IMR-90 (cell line): ENCODE measurements around the gene MAP3K5. TPM values are rescaled to one million over a fixed set of nuclear protein-coding genes. Genes with fewer than 3 reads are reported as not detected.

ENCODE experiments used
- ATAC-seq: fragments of 200-7000 bp; cut with Tn5 transposase; 2 replicates; pipeline ENCODE4 v1.9.1; 2020; ENCODE audit warnings: low read depth, mild to moderate bottlenecking, moderate library complexity
- BruUV-seq: library from RNA; stranded (reverse); fragments of 400-500 nt; replicated peaks from 2 replicates; lab custom pipeline; 2021; lab: Mats Ljungman, UMichigan
- CTCF ChIA-PET: fragments of 300-600 bp; formaldehyde crosslinking; extraction: SDS; loops from one replicate; lab custom pipeline; 2021; ENCODE audit warnings: antibody characterized with exemption; lab: Yijun Ruan, JAX
- POLR2A ChIA-PET: fragments of 300-600 bp; sonication (Branson Sonifier 250); formaldehyde crosslinking; loops from one replicate; lab custom pipeline; 2022; ENCODE audit warnings: antibody characterized with exemption; ENCODE audit not compliant: unreplicated experiment; lab: Charles Lee
- DNase-seq: peaks from one replicate; pipeline ENCODE4 v3.0.0; 2013
- H2AFZ ChIP-seq: replicated peaks from 2 replicates; pipeline ENCODE3; 2013; ENCODE audit warnings: low read length, mild to moderate bottlenecking; ENCODE audit not compliant: poor library complexity
- H2AK5ac ChIP-seq: 2 replicates; pipeline ENCODE4 v1.6.1; 2013; ENCODE audit warnings: low read depth, low read length, inconsistent platforms
- H2AK9ac ChIP-seq: replicated peaks from 2 replicates; pipeline ENCODE3; 2013; ENCODE audit warnings: mild to moderate bottlenecking, low read depth, low read length, moderate library complexity; ENCODE audit not compliant: poor library complexity
- H2BK120ac ChIP-seq: 2 replicates; pipeline ENCODE4 v1.6.1; 2013; ENCODE audit warnings: low read depth, low read length, inconsistent platforms
- H2BK15ac ChIP-seq: 3 replicates; pipeline ENCODE4 v1.6.1; 2013; ENCODE audit warnings: low read depth, low read length, inconsistent platforms
- H2BK20ac ChIP-seq: 2 replicates; pipeline ENCODE4 v1.6.1; 2013; ENCODE audit warnings: low read depth, mild to moderate bottlenecking, inconsistent platforms, low read length, moderate library complexity
- H2BK5ac ChIP-seq: 2 replicates; pipeline ENCODE4 v1.6.1; 2013; ENCODE audit warnings: mild to moderate bottlenecking, low read depth, low read length, inconsistent platforms; ENCODE audit not compliant: poor library complexity, severe bottlenecking
- H3K14ac ChIP-seq: replicated peaks from 2 replicates; pipeline ENCODE4 v1.6.1; 2013; ENCODE audit warnings: low read depth, low read length, inconsistent platforms
- H3K18ac ChIP-seq: 2 replicates; pipeline ENCODE4 v1.6.1; 2013; ENCODE audit warnings: low read depth, low read length, control low read depth
- H3K23ac ChIP-seq: 2 replicates; pipeline ENCODE4 v1.6.1; 2013; ENCODE audit warnings: low read depth, low read length, inconsistent platforms
- H3K27ac ChIP-seq: 2 replicates; pipeline ENCODE4 v1.5.1; 2013; ENCODE audit warnings: mild to moderate bottlenecking, control low read depth, low read length; ENCODE audit not compliant: insufficient read depth
- H3K27me3 ChIP-seq: 2 replicates; pipeline ENCODE4 v1.6.1; 2013; ENCODE audit warnings: low read length; ENCODE audit not compliant: control insufficient read depth, insufficient read depth
- H3K36me3 ChIP-seq: 2 replicates; pipeline ENCODE4 v1.6.1; 2013; ENCODE audit warnings: low read length, mixed read lengths; ENCODE audit not compliant: control insufficient read depth, insufficient read depth
- H3K4ac ChIP-seq: 2 replicates; pipeline ENCODE4 v1.6.1; 2013; ENCODE audit warnings: low read depth, low read length, inconsistent platforms
- H3K4me1 ChIP-seq: 2 replicates; pipeline ENCODE4 v1.6.1; 2013; ENCODE audit warnings: low read length, mixed read lengths; ENCODE audit not compliant: control insufficient read depth, insufficient read depth
- H3K4me2 ChIP-seq: 2 replicates; pipeline ENCODE4 v1.6.1; 2013; ENCODE audit warnings: low read depth, mild to moderate bottlenecking, control low read depth, low read length, moderate library complexity
- H3K4me3 ChIP-seq: 2 replicates; pipeline ENCODE4 v1.5.1; 2013; ENCODE audit warnings: low read depth, mild to moderate bottlenecking, control low read depth, low read length, moderate library complexity; ENCODE audit not compliant: insufficient read depth
- H3K56ac ChIP-seq: 2 replicates; pipeline ENCODE4 v1.6.1; 2013; ENCODE audit warnings: low read length, inconsistent platforms; ENCODE audit not compliant: insufficient read depth; ENCODE audit errors: extremely low read depth
- H3K79me1 ChIP-seq, 2 experiments: 2 replicates each; pipeline ENCODE4 v1.6.1; 2013; ENCODE audit warnings: low read length in 2 of 2, inconsistent platforms in 1 of 2, low read depth in 1 of 2
- H3K9ac ChIP-seq: 2 replicates; pipeline ENCODE4 v1.6.1; 2013; ENCODE audit warnings: low read depth, low read length, control low read depth
- H3K9me1 ChIP-seq: 2 replicates; pipeline ENCODE4 v1.6.1; 2013; ENCODE audit warnings: low read length, inconsistent platforms; ENCODE audit not compliant: insufficient read depth
- H3K9me3 ChIP-seq: 2 replicates; pipeline ENCODE4 v1.6.1; 2013; ENCODE audit warnings: low read length; ENCODE audit not compliant: control insufficient read depth, insufficient read depth
- H4K20me1 ChIP-seq: 2 replicates; pipeline ENCODE4 v1.6.1; 2013; ENCODE audit warnings: low read length, inconsistent platforms; ENCODE audit not compliant: insufficient read depth
- H4K5ac ChIP-seq: 2 replicates; pipeline ENCODE4 v1.6.1; 2013; ENCODE audit warnings: mild to moderate bottlenecking, low read depth, low read length, control low read depth
- H4K8ac ChIP-seq, 2 experiments: 2 replicates each; pipeline ENCODE4 v1.6.1; 2013; ENCODE audit warnings: low read depth in 2 of 2, low read length in 2 of 2, control low read depth in 1 of 2, inconsistent platforms in 1 of 2
- H4K91ac ChIP-seq: 2 replicates; pipeline ENCODE4 v1.6.1; 2013; ENCODE audit warnings: low read depth, low read length, inconsistent platforms; ENCODE audit not compliant: insufficient read depth
- BHLHE40 ChIP-seq: fragments of 150-350 bp; IDR thresholded peaks from 2 replicates; pipeline ENCODE4 v1.6.1; 2016; ENCODE audit warnings: mild to moderate bottlenecking, low read depth, low read length
- CEBPB ChIP-seq: IDR thresholded peaks from 2 replicates; pipeline ENCODE4 v1.6.1; 2012; ENCODE audit warnings: low read depth, low read length, improper control_type of control experiment
- CHD1 ChIP-seq: IDR thresholded peaks from 2 replicates; pipeline ENCODE4 v1.6.1; 2012; ENCODE audit warnings: low read depth, low read length, improper control_type of control experiment
- FOS ChIP-seq: fragments of 150-350 bp; IDR thresholded peaks from 2 replicates; pipeline ENCODE4 v1.6.1; 2016; ENCODE audit warnings: low read depth, low read length
- MAFK ChIP-seq: IDR thresholded peaks from 2 replicates; pipeline ENCODE4 v1.6.1; 2012; ENCODE audit warnings: low read depth, low read length, improper control_type of control experiment
- MAZ ChIP-seq: IDR thresholded peaks from 2 replicates; pipeline ENCODE4 v1.6.1; 2012; ENCODE audit warnings: low read depth, mild to moderate bottlenecking, low read length, improper control_type of control experiment, moderate library complexity, borderline replicate concordance
- MXI1 ChIP-seq: IDR thresholded peaks from 2 replicates; pipeline ENCODE4 v1.6.1; 2012; ENCODE audit warnings: low read depth, mild to moderate bottlenecking, low read length, moderate library complexity, borderline replicate concordance
- NFE2L2 ChIP-seq: fragments of 150-350 bp; IDR thresholded peaks from 2 replicates; pipeline ENCODE4 v1.6.1; 2016; ENCODE audit warnings: low read depth, mild to moderate bottlenecking, low read length
- POLR2A ChIP-seq: IDR thresholded peaks from 2 replicates; pipeline ENCODE4 v1.6.1; 2012; ENCODE audit warnings: mild to moderate bottlenecking, low read depth, low read length
- RAD21 ChIP-seq: IDR thresholded peaks from 2 replicates; pipeline ENCODE4 v1.6.1; 2012; ENCODE audit warnings: low read length, improper control_type of control experiment
- RCOR1 ChIP-seq: IDR thresholded peaks from 2 replicates; pipeline ENCODE4 v1.6.1; 2012; ENCODE audit warnings: mild to moderate bottlenecking, low read length, improper control_type of control experiment; ENCODE audit not compliant: insufficient replicate concordance
- RFX5 ChIP-seq: IDR thresholded peaks from 2 replicates; pipeline ENCODE4 v1.8.0; 2012; ENCODE audit warnings: low read depth, mild to moderate bottlenecking, low read length, moderate library complexity
- SMC3 ChIP-seq: fragments of 150-350 bp; IDR thresholded peaks from 2 replicates; pipeline ENCODE4 v1.6.1; 2016; ENCODE audit warnings: low read depth, mild to moderate bottlenecking, antibody characterized with exemption, low read length, moderate library complexity
- WGBS, 2 experiments: methylation state at CpG; one replicate each; pipeline versions ENCODE4 v1.1.5 to v1.1.7; 2013; ENCODE audit warnings: missing lambda C conversion rate in 2 of 2; ENCODE audit not compliant: insufficient read length in 1 of 2; ENCODE audit errors: extremely low coverage in 2 of 2; 5-methylcytosine and 5-hydroxymethylcytosine counted together
- dilution Hi-C: fragments of 300-500 bp; cut with HindIII; formaldehyde crosslinking; loops from one replicate; pipeline ENCODE4 v1.14.3; 2018; ENCODE audit warnings: low sequenced_read_pairs; ENCODE audit not compliant: unreplicated experiment
- in situ Hi-C: fragments of 300-500 bp; cut with MboI; formaldehyde crosslinking; loops from 3 replicates; pipeline ENCODE4 v1.14.3; 2019; ENCODE audit warnings: low sequenced_read_pairs, inconsistent platforms, mixed read lengths
- intact Hi-C: fragments of 100-400 bp; cut with micrococcal nuclease; formaldehyde crosslinking; loops from 2 replicates; pipeline ENCODE4 v1.10.0; 2022
- polyA plus RNA-seq, 3 experiments: library from polyadenylated mRNA; depleted of rRNA; stranded (reverse); fragments of >200 nt; gene quantifications; 2 replicates each; pipeline ENCODE4 v1.2.3, GENCODE V29; 2012; ENCODE audit warnings: low replicate concordance in 1 of 3
- total RNA-seq: library from RNA; depleted of rRNA; stranded (reverse); fragments of >200 nt; gene quantifications from 2 replicates; pipeline ENCODE4 v1.2.3, GENCODE V29; 2012
- TF ChIP-seq, protein P1 (sequence below): fragments of 150-350 bp; IDR thresholded peaks from 2 replicates; pipeline ENCODE4 v1.6.1; 2017; ENCODE audit warnings: mild to moderate bottlenecking, antibody characterized with exemption, low read length, low read depth
- TF ChIP-seq, protein P2 (sequence below): fragments of 150-350 bp; IDR thresholded peaks from 2 replicates; pipeline ENCODE4 v1.6.1; 2016; ENCODE audit warnings: low read depth, mild to moderate bottlenecking, low read length, moderate library complexity, borderline replicate concordance
- TF ChIP-seq, protein P3 (sequence below): conservative IDR thresholded peaks from 2 replicates; pipeline ENCODE4 v1.5.1; 2012; ENCODE audit warnings: mild to moderate bottlenecking, low read depth, low read length, improper control_type of control experiment

Gene MAP3K5
- total and polyA plus RNA-seq, 2 of the 4 experiments (the other 2 are of a cell fraction) = 5.4 to 17.6 TPM

DNA sequence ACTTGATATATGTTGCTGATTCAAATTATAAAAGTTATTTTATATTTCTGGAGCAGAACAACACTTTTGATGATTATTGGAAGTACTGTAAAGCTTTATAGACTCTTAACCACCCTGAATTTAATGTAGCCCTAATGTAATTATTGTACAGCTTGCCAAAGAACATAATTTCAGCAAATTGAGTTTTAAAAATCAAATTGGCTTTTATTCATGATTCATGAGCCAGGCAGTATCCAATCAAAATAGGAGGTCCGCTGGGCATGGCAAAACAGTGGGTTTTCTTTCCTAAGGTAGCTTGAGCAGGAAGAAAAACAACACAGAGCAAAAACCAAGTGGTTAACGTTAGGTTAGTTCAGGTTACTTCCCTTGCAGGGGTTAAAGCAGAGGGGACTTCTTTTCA, 177.3 kb downstream of the MAP3K5 start:
- 70% methylated on average over 2 of the region's 2 CpGs; no CpG with 5 or more reads in 1 of the 2 experiments for WGBS, 2 experiments
- dilution Hi-C loops = no loop called here

More for the DNA sequence above, 177.3 kb downstream of the MAP3K5 start:
- H2BK15ac ChIP-seq = peak overlapping the region; percentile 20; the same call in 1 of the 3 replicates
- no TSS peak for BruUV-seq
- H3K27me3 ChIP-seq = no peaks in the 10 kb centered on the region
- no peak overlapping the region for H3K4me3 ChIP-seq
- peak overlapping the region; percentile 27; the same call in 1 of the 2 replicates for H3K14ac ChIP-seq
- H3K36me3 ChIP-seq = peaks cover 7% of the 10 kb centered on the region
- H2BK120ac ChIP-seq = peak overlapping the region; percentile 20; the same call in 1 of the 2 replicates
- H4K91ac ChIP-seq = peak overlapping the region; percentile 6; the same call in 1 of the 2 replicates
- no peak for DNase-seq
- H2AK9ac ChIP-seq = no peak overlapping the region
- H4K5ac ChIP-seq = no peak overlapping the region
- in situ Hi-C loops = no loop called here
- ChIA-PET POLR2A (no interaction called here), CTCF (interaction anchor here (1.0 kb wide), 1 partner anchor 14 kb away, joined by 3 read pairs; no protein-coding TSS in a partner anchor)
- H3K9ac ChIP-seq = no peak overlapping the region
- no peaks in the 10 kb centered on the region for H3K9me3 ChIP-seq
- TF ChIP-seq MAZ = no peak
- no peak for TF ChIP-seq CEBPB
- TF ChIP-seq RAD21 = no peak
- TF ChIP-seq, protein P1, sequence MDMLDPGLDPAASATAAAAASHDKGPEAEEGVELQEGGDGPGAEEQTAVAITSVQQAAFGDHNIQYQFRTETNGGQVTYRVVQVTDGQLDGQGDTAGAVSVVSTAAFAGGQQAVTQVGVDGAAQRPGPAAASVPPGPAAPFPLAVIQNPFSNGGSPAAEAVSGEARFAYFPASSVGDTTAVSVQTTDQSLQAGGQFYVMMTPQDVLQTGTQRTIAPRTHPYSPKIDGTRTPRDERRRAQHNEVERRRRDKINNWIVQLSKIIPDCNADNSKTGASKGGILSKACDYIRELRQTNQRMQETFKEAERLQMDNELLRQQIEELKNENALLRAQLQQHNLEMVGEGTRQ = no peak
- no peak for TF ChIP-seq POLR2A
- no peak for TF ChIP-seq MAFK
- TF ChIP-seq RCOR1 = no peak
- TF ChIP-seq NFE2L2 = no peak
- TF ChIP-seq RFX5 = no peak
- TF ChIP-seq SMC3 = no peak
- no peak for TF ChIP-seq FOS
- TF ChIP-seq, protein P2, sequence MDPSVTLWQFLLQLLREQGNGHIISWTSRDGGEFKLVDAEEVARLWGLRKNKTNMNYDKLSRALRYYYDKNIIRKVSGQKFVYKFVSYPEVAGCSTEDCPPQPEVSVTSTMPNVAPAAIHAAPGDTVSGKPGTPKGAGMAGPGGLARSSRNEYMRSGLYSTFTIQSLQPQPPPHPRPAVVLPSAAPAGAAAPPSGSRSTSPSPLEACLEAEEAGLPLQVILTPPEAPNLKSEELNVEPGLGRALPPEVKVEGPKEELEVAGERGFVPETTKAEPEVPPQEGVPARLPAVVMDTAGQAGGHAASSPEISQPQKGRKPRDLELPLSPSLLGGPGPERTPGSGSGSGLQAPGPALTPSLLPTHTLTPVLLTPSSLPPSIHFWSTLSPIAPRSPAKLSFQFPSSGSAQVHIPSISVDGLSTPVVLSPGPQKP = no peak
- TF ChIP-seq, protein P3, sequence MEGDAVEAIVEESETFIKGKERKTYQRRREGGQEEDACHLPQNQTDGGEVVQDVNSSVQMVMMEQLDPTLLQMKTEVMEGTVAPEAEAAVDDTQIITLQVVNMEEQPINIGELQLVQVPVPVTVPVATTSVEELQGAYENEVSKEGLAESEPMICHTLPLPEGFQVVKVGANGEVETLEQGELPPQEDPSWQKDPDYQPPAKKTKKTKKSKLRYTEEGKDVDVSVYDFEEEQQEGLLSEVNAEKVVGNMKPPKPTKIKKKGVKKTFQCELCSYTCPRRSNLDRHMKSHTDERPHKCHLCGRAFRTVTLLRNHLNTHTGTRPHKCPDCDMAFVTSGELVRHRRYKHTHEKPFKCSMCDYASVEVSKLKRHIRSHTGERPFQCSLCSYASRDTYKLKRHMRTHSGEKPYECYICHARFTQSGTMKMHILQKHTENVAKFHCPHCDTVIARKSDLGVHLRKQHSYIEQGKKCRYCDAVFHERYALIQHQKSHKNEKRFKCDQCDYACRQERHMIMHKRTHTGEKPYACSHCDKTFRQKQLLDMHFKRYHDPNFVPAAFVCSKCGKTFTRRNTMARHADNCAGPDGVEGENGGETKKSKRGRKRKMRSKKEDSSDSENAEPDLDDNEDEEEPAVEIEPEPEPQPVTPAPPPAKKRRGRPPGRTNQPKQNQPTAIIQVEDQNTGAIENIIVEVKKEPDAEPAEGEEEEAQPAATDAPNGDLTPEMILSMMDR = no peak
- no peak for TF ChIP-seq MXI1
- TF ChIP-seq BHLHE40 = no peak
- no peak for TF ChIP-seq CHD1
- no peak overlapping the region for H3K4me2 ChIP-seq
- peaks cover 6% of the 10 kb centered on the region for H3K4me1 ChIP-seq
- no peak overlapping the region for H3K18ac ChIP-seq
- H2BK5ac ChIP-seq = no peak overlapping the region
- H3K9me1 ChIP-seq = no peaks in the 10 kb centered on the region
- no peak overlapping the region for H3K23ac ChIP-seq
- ATAC-seq = no peak
- no peak overlapping the region for H3K56ac ChIP-seq
- H3K27ac ChIP-seq = no peak overlapping the region
- H2AFZ ChIP-seq = no peak overlapping the region
- peaks cover 0 to 24% of the 10 kb centered on the region in 2 experiments; a peak in 3 of 4 replicates for H3K79me1 ChIP-seq
- H4K20me1 ChIP-seq = no peaks in the 10 kb centered on the region
- intact Hi-C loops = no loop called here
- peak overlapping the region; percentile 6 for H2BK20ac ChIP-seq
- no peak overlapping the region for H2AK5ac ChIP-seq
- H4K8ac ChIP-seq = peak overlapping the region in 1 of 2 experiments; percentile 24; a peak in 1 of 4 replicates
- H3K4ac ChIP-seq = peak overlapping the region; percentile 4; the same call in 1 of the 2 replicates
